RWPE1 (cell line): ENCODE data around the gene PKD1.

Experiments used
- CTCF ChIA-PET: fragments of 350-600 bp; sonication (Branson Sonifier 250); formaldehyde crosslinking; extraction: SDS; loops from one replicate; lab custom pipeline; 2021; lab: Yijun Ruan, JAX
- POLR2A ChIA-PET: fragments of 400-600 bp; formaldehyde crosslinking; extraction: SDS; loops from one replicate; lab custom pipeline; 2020; ENCODE audit warnings: antibody characterized with exemption; ENCODE audit not compliant: low non-redundant PET; lab: Yijun Ruan, JAX
- DNase-seq: peaks from one replicate; pipeline ENCODE4 v3.0.0; 2012; ENCODE audit warnings: low spot score
- H3K27ac ChIP-seq: fragments of 450-650 bp; 2 replicates; pipeline ENCODE4 v1.5.1; 2017
- CTCF ChIP-seq: fragments of 450-650 bp; conservative IDR thresholded peaks from 2 replicates; pipeline ENCODE4 v1.5.1; 2017; ENCODE audit warnings: low read depth, mild to moderate bottlenecking

The PKD1 gene

GRCh38 chr16:2154533-2155090 is 18.9 kb upstream of the PKD1 start:
- POLR2A ChIA-PET, result interaction anchor here (0.5 to 1.5 kb wide), 3 partner anchors 9 to 241 kb away, joined by 3 to 14 read pairs (median 3); no protein-coding TSS in a partner anchor
- no peak for DNase-seq
- CTCF ChIA-PET, result no interaction called here
- no peak for TF ChIP-seq CTCF
- H3K27ac ChIP-seq, result peak overlapping the region; percentile 100

GRCh38 chr16:2152695-2153506 is 17.2 kb upstream of the PKD1 start:
- ChIA-PET CTCF (interaction anchor here (0.7 to 1.4 kb wide), 6 partner anchors 9 to 149 kb away, joined by 3 to 5 read pairs (median 4); partner anchors contain the start of gene NHERF2), POLR2A (interaction anchor here (0.7 kb wide), 1 partner anchor 9 kb away, joined by 3 read pairs; no protein-coding TSS in a partner anchor)
- DNase-seq, result no peak

GRCh38 chr16:2151188-2152091 is 15.7 kb upstream of the PKD1 start:
- no peak for DNase-seq
- no peak for TF ChIP-seq CTCF
- ChIA-PET CTCF (interaction anchor here (0.6 to 0.7 kb wide), 2 partner anchors 11 to 43 kb away, joined by 3 read pairs; no protein-coding TSS in a partner anchor), POLR2A (no interaction called here)
- H3K27ac ChIP-seq, result peak overlapping the region; percentile 100

More at GRCh38 chr16:2152695-2153506, 17.2 kb upstream of the PKD1 start:
- H3K27ac ChIP-seq, result peak overlapping the region; percentile 100
- no peak; the same call in 1 of the 2 replicates for TF ChIP-seq CTCF

GRCh38 chr16:2150418-2151187 is 14.9 kb upstream of the PKD1 start:
- TF ChIP-seq CTCF, result peak; percentile 16; the same call in 1 of the 2 replicates
- DNase-seq, result no peak
- H3K27ac ChIP-seq, result peak overlapping the region; percentile 100
- POLR2A ChIA-PET, result interaction anchor here (0.6 kb wide), 1 partner anchor 128 kb away, joined by 7 read pairs; no protein-coding TSS in a partner anchor
- CTCF ChIA-PET, result interaction anchor here (0.6 to 1.9 kb wide), 4 partner anchors 10 to 59 kb away, joined by 3 to 8 read pairs (median 4); no protein-coding TSS in a partner anchor

GRCh38 chr16:2149630-2150417 is 14.1 kb upstream of the PKD1 start:
- POLR2A ChIA-PET, result interaction anchor here (0.6 kb wide), 1 partner anchor 127 kb away, joined by 7 read pairs; no protein-coding TSS in a partner anchor
- TF ChIP-seq CTCF, result no peak
- H3K27ac ChIP-seq, result peak overlapping the region; percentile 100
- DNase-seq, result no peak
- CTCF ChIA-PET, result interaction anchor here (0.6 to 1.9 kb wide), 4 partner anchors 9 to 127 kb away, joined by 3 to 8 read pairs (median 4); no protein-coding TSS in a partner anchor
